Measurements from ENCODE around the gene EXOC6B. TPM values are rescaled to one million over a fixed set of nuclear protein-coding genes. Genes with fewer than 3 reads are reported as not detected.
"Not testable (repeated sequence)": the region's sequence is repeated elsewhere in the genome, so short reads cannot be mapped to it uniquely, and the experiment has no call there.

Gene EXOC6B
- total and polyA plus RNA-seq, 12 donors, result 16.3 to 243 (median 144) TPM

DNA sequence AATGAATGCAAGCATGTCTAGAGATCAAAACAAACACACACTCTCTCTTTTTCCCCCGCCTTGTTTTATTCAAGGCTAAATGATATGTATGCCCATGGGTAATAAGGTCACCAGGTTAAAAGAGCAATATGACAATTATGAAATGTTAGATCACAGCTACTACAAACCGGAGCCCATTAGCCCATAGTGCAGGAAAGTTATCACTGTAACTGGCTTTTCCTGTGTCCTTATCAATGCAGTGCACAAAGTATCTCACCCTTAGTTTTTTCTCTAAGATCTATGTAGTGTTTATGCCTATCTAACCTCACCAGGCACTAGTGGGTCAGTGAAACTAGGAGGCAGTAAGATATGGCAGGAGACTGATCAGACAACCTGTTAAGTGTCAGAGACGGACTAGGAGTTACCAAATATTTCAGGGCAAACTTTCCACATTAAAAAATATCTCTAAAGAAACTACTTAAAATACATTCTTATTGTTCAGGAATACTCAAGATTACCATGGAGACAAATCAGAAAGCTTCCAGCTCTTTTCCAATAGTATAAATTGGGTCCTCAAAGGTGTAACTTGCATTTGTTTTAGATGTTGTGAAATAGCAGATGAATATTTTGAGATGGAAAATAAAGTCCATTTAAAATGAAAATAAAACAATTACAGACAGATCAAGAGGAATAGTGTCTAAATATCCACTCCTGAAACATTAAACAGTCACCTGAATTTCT, 282.2 kb downstream of the EXOC6B start:
- 65 to 70% methylated on average over 3 of the region's 3 CpGs for WGBS, 2 donors
- Histone ChIP-seq H3K4me3 (no peak overlapping the region), H3K27me3 (no peaks in the 10 kb centered on the region), H3K9me3 (no peaks in the 10 kb centered on the region), H3K4me1 (peaks cover 0 to 25% (median 4%) of the 10 kb centered on the region in 9 donors), H3K36me3 (no peaks in the 10 kb centered on the region), H3K27ac (no peak overlapping the region)
- TF ChIP-seq, protein P1, sequence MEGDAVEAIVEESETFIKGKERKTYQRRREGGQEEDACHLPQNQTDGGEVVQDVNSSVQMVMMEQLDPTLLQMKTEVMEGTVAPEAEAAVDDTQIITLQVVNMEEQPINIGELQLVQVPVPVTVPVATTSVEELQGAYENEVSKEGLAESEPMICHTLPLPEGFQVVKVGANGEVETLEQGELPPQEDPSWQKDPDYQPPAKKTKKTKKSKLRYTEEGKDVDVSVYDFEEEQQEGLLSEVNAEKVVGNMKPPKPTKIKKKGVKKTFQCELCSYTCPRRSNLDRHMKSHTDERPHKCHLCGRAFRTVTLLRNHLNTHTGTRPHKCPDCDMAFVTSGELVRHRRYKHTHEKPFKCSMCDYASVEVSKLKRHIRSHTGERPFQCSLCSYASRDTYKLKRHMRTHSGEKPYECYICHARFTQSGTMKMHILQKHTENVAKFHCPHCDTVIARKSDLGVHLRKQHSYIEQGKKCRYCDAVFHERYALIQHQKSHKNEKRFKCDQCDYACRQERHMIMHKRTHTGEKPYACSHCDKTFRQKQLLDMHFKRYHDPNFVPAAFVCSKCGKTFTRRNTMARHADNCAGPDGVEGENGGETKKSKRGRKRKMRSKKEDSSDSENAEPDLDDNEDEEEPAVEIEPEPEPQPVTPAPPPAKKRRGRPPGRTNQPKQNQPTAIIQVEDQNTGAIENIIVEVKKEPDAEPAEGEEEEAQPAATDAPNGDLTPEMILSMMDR (IDR thresholded peaks at IDR 0.05), result no peak
- ATAC-seq (peak in 1 of 8 donors; percentile 16), DNase-seq (no peak)
- intact Hi-C loops (cut with DNase I), result no loop called here

DNA sequence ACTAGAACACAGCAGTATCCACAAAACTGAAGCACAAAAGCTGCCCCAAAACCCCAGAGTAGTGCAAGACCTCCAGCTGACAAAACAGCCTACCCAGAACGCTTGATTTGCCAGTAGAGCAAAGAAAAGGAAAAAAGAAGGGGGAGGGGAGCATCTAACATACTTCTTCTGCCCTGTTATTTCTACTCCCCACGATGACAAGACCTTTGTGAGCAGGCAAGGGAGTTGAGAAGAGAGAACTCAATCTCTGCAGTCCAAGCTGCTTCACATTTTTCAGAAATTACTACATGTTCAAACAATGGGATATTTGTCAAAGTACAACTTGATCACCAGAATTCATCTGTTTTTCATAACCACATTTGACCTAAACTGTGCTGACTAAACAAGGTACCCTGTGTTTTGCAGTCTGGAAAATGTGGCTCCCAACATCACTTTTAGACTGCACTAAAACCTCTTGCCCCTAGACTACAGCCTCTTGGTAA, 286.7 kb downstream of the EXOC6B start:
- TF ChIP-seq, protein P1 (IDR thresholded peaks at IDR 0.05), result no peak
- H3K27ac ChIP-seq, result no peak overlapping the region
- ATAC-seq (peak in 4 of 8 donors; percentile 42 to 53 (median 46)), DNase-seq (no peak)
- no peaks in the 10 kb centered on the region for H3K36me3 ChIP-seq
- no peaks in the 10 kb centered on the region for H3K27me3 ChIP-seq
- H3K4me3 ChIP-seq, result no peak overlapping the region
- intact Hi-C loops (cut with DNase I), result no loop called here
- no peaks in the 10 kb centered on the region for H3K9me3 ChIP-seq
- H3K4me1 ChIP-seq, result peaks cover 0 to 21% (median 0%) of the 10 kb centered on the region in 9 donors
- 47 to 55% methylated on average over 2 of the region's 2 CpGs for WGBS, 2 donors

DNA sequence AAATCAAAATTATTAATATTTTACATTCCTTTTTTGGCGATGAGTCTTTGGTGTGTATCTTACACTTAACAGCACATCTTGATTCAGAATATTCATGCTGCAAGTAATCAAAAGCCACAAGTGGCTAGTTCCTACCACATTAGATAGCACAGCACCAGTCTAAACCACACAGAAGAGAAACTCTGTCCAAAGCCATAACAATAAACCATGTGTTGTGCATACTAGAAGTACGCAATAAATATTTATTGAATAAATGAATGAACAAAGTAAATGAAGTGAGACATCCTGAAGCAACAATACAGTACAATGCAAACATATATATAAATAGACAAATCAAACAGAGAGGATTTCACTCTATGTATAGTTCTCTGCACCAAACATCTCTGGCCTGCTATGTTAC, 287.3 kb downstream of the EXOC6B start:
- H3K4me1 ChIP-seq, result peaks cover 0 to 21% (median 0%) of the 10 kb centered on the region in 9 donors
- H3K36me3 ChIP-seq, result no peaks in the 10 kb centered on the region
- no peaks in the 10 kb centered on the region for H3K27me3 ChIP-seq
- DNase-seq (no peak), ATAC-seq (no peak)
- H3K27ac ChIP-seq, result no peak overlapping the region
- H3K9me3 ChIP-seq, result no peaks in the 10 kb centered on the region
- WGBS, 2 donors, result 95 to 96% methylated on average over 2 of the region's 2 CpGs
- intact Hi-C loops (cut with DNase I), result no loop called here
- no peak overlapping the region for H3K4me3 ChIP-seq
- TF ChIP-seq, protein P1 (IDR thresholded peaks at IDR 0.05), result no peak

DNA sequence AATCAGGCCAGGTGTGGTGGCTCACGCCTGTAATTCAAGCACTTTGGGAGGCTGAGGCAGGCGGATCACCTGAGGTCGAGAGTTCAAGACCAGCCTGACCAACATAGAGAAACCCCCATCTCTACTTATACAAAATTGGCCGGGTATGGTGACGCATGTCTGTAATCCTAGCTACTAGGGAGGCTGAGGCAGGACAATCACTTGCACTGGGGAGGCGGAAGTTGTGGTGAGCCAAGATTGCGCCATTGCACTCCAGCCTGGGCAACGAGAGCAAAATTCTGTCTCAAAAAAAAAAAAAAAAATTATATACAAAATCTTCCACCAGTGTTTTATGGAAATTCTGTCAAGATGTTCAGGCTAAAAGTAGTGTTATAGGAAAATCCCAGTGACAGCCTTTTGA, 290.2 kb downstream of the EXOC6B start:
- WGBS, 2 donors, result 96 to 98% methylated on average over 8 of the region's 8 CpGs
- H3K27ac ChIP-seq; intact Hi-C loops (cut with DNase I); H3K27me3 ChIP-seq; DNase-seq; H3K4me3 ChIP-seq; ATAC-seq; H3K9me3 ChIP-seq; H3K36me3 ChIP-seq: not testable (repeated sequence)
- peaks cover 0 to 22% (median 0%) of the 10 kb centered on the region in 9 donors for H3K4me1 ChIP-seq

DNA sequence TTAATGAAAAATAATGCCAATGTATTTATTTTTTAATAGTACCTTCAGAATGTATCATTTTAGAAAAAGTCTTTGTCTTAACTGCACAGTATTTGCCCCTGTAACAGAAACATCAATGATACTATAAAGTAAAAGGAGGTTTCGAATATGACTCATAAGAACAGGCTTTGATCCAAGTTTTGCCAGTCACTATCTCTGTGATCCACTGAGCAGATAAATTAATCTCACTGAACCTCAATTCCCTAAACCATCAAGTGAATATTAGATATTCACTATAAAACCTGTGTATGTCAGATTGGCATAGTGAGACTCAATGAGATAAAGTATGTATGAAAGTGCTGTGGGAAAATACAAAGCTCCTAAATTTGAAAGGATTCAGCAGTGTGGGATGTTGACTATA, 292.1 kb downstream of the EXOC6B start:
- ATAC-seq (no peak), DNase-seq (no peak)
- no peaks in the 10 kb centered on the region for H3K27me3 ChIP-seq
- no peak overlapping the region for H3K4me3 ChIP-seq
- intact Hi-C loops (cut with DNase I), result no loop called here
- TF ChIP-seq, protein P1 (IDR thresholded peaks at IDR 0.05), result no peak
- H3K27ac ChIP-seq, result no peak overlapping the region
- no peaks in the 10 kb centered on the region for H3K36me3 ChIP-seq
- H3K9me3 ChIP-seq, result no peaks in the 10 kb centered on the region
- peaks cover 0 to 22% (median 0%) of the 10 kb centered on the region in 9 donors for H3K4me1 ChIP-seq
- 87 to 88% methylated on average over 1 of the region's 1 CpG for WGBS, 2 donors

All from heart right ventricle (tissue), 16 donors.